ENCODE measurements around the gene XIRP2. TPM values are rescaled to one million over a fixed set of nuclear protein-coding genes. Genes with fewer than 3 reads are reported as not detected.
"Not testable (repeated sequence)": the region's sequence is repeated elsewhere in the genome, so short reads cannot be mapped to it uniquely, and the experiment has no call there.

The XIRP2 gene
- total RNA-seq, 1 donor, result 0.10 TPM

GRCh38 chr2:166972418-166972817 is 84.1 kb downstream of the XIRP2 start:
- no peaks in the 10 kb centered on the region for H3K27me3 ChIP-seq (ENCODE audit: insufficient read depth, low read length)
- no peaks in the 10 kb centered on the region for H3K9me3 ChIP-seq (ENCODE audit: low read depth, low read length)

GRCh38 chr2:166984188-166984587 is 95.9 kb downstream of the XIRP2 start:
- no peaks in the 10 kb centered on the region for H3K4me1 ChIP-seq (ENCODE audit: insufficient read depth, low read length)
- H3K27me3 ChIP-seq (ENCODE audit: insufficient read depth, low read length), result no peaks in the 10 kb centered on the region
- peaks cover 19% of the 10 kb centered on the region for H3K9me3 ChIP-seq (ENCODE audit: low read depth, low read length)
- no peak overlapping the region for H3K4me3 ChIP-seq (ENCODE audit: low read length)

More at GRCh38 chr2:166972418-166972817, 84.1 kb downstream of the XIRP2 start:
- no peaks in the 10 kb centered on the region for H3K4me1 ChIP-seq (ENCODE audit: insufficient read depth, low read length)
- no peak overlapping the region for H3K4me3 ChIP-seq (ENCODE audit: low read length)

GRCh38 chr2:166984797-166985196 is 96.5 kb downstream of the XIRP2 start:
- no peaks in the 10 kb centered on the region for H3K27me3 ChIP-seq (ENCODE audit: insufficient read depth, low read length)
- no peaks in the 10 kb centered on the region for H3K4me1 ChIP-seq (ENCODE audit: insufficient read depth, low read length)
- H3K9me3 ChIP-seq (ENCODE audit: low read depth, low read length), result peaks cover 13% of the 10 kb centered on the region
- no peak overlapping the region for H3K4me3 ChIP-seq (ENCODE audit: low read length)

GRCh38 chr2:166994588-166995336 is 106.5 kb downstream of the XIRP2 start:
- Histone ChIP-seq H3K4me3 (ENCODE audit: low read length) (no peak overlapping the region), H3K27me3 (ENCODE audit: insufficient read depth, low read length) (no peaks in the 10 kb centered on the region), H3K4me1 (ENCODE audit: insufficient read depth, low read length) (no peaks in the 10 kb centered on the region), H3K9me3 (ENCODE audit: low read depth, low read length) (no peaks in the 10 kb centered on the region)

- Histone ChIP-seq H3K4me3 (ENCODE audit: low read length) (no peak overlapping the region), H3K9me3 (ENCODE audit: low read depth, low read length) (no peaks in the 10 kb centered on the region), H3K27me3 (ENCODE audit: insufficient read depth, low read length) (no peaks in the 10 kb centered on the region), H3K4me1 (ENCODE audit: insufficient read depth, low read length) (no peaks in the 10 kb centered on the region)
These were observed 108.2 kb downstream of the XIRP2 start for GRCh38 chr2:166996465-166996864.

GRCh38 chr2:167001165-167001564 is 112.9 kb downstream of the XIRP2 start:
- no peak overlapping the region for H3K4me3 ChIP-seq (ENCODE audit: low read length)
- no peaks in the 10 kb centered on the region for H3K9me3 ChIP-seq (ENCODE audit: low read depth, low read length)
- no peaks in the 10 kb centered on the region for H3K4me1 ChIP-seq (ENCODE audit: insufficient read depth, low read length)
- no peaks in the 10 kb centered on the region for H3K27me3 ChIP-seq (ENCODE audit: insufficient read depth, low read length)

- no peaks in the 10 kb centered on the region for H3K9me3 ChIP-seq (ENCODE audit: low read depth, low read length)
- H3K4me3 ChIP-seq (ENCODE audit: low read length), result no peak overlapping the region
- no peaks in the 10 kb centered on the region for H3K27me3 ChIP-seq (ENCODE audit: insufficient read depth, low read length)
- no peaks in the 10 kb centered on the region for H3K4me1 ChIP-seq (ENCODE audit: insufficient read depth, low read length)
These were observed 116.8 kb downstream of the XIRP2 start for GRCh38 chr2:167005096-167005495.

GRCh38 chr2:167013227-167013626 is 124.9 kb downstream of the XIRP2 start:
- H3K27me3 ChIP-seq (ENCODE audit: insufficient read depth, low read length), result no peaks in the 10 kb centered on the region
- H3K4me1 ChIP-seq (ENCODE audit: insufficient read depth, low read length), result no peaks in the 10 kb centered on the region
- H3K4me3 ChIP-seq (ENCODE audit: low read length), result no peak overlapping the region
- H3K9me3 ChIP-seq (ENCODE audit: low read depth, low read length), result peaks cover 5% of the 10 kb centered on the region

GRCh38 chr2:167015806-167016205 is 127.5 kb downstream of the XIRP2 start:
- no peak overlapping the region for H3K4me3 ChIP-seq (ENCODE audit: low read length)
- no peaks in the 10 kb centered on the region for H3K27me3 ChIP-seq (ENCODE audit: insufficient read depth, low read length)
- H3K4me1 ChIP-seq (ENCODE audit: insufficient read depth, low read length), result no peaks in the 10 kb centered on the region
- H3K9me3 ChIP-seq (ENCODE audit: low read depth, low read length), result peaks cover 5% of the 10 kb centered on the region

- H3K9me3 ChIP-seq (ENCODE audit: low read depth, low read length), result peaks cover 5% of the 10 kb centered on the region
- no peaks in the 10 kb centered on the region for H3K4me1 ChIP-seq (ENCODE audit: insufficient read depth, low read length)
- H3K27me3 ChIP-seq (ENCODE audit: insufficient read depth, low read length), result no peaks in the 10 kb centered on the region
- no peak overlapping the region for H3K4me3 ChIP-seq (ENCODE audit: low read length)
These were observed 128.7 kb downstream of the XIRP2 start for GRCh38 chr2:167017021-167017420.

- H3K4me1 ChIP-seq (ENCODE audit: insufficient read depth, low read length), result no peaks in the 10 kb centered on the region
- no peaks in the 10 kb centered on the region for H3K27me3 ChIP-seq (ENCODE audit: insufficient read depth, low read length)
- no peaks in the 10 kb centered on the region for H3K9me3 ChIP-seq (ENCODE audit: low read depth, low read length)
- H3K4me3 ChIP-seq (ENCODE audit: low read length), result no peak overlapping the region
These were observed 130.3 kb downstream of the XIRP2 start for GRCh38 chr2:167018590-167018989.

- Histone ChIP-seq H3K27me3 (ENCODE audit: insufficient read depth, low read length) (no peaks in the 10 kb centered on the region), H3K4me3 (ENCODE audit: low read length) (no peak overlapping the region), H3K4me1 (ENCODE audit: insufficient read depth, low read length) (no peaks in the 10 kb centered on the region)
These were observed 140.2 kb downstream of the XIRP2 start for GRCh38 chr2:167028503-167028902.

GRCh38 chr2:167034976-167035375 is 146.7 kb downstream of the XIRP2 start:
- not testable (repeated sequence) for H3K9me3 ChIP-seq (ENCODE audit: low read depth, low read length); H3K27me3 ChIP-seq (ENCODE audit: insufficient read depth, low read length); H3K4me3 ChIP-seq (ENCODE audit: low read length); H3K4me1 ChIP-seq (ENCODE audit: insufficient read depth, low read length)

More at GRCh38 chr2:167028503-167028902, 140.2 kb downstream of the XIRP2 start:
- H3K9me3 ChIP-seq (ENCODE audit: low read depth, low read length), result peaks cover 2% of the 10 kb centered on the region

GRCh38 chr2:167048829-167049228 is 160.5 kb downstream of the XIRP2 start:
- H3K4me1 ChIP-seq (ENCODE audit: insufficient read depth, low read length), result no peaks in the 10 kb centered on the region
- H3K4me3 ChIP-seq (ENCODE audit: low read length), result no peak overlapping the region
- H3K9me3 ChIP-seq (ENCODE audit: low read depth, low read length), result peaks cover 3% of the 10 kb centered on the region
- no peaks in the 10 kb centered on the region for H3K27me3 ChIP-seq (ENCODE audit: insufficient read depth, low read length)

- Histone ChIP-seq H3K9me3 (ENCODE audit: low read depth, low read length) (no peaks in the 10 kb centered on the region), H3K27me3 (ENCODE audit: insufficient read depth, low read length) (no peaks in the 10 kb centered on the region), H3K4me3 (ENCODE audit: low read length) (no peak overlapping the region), H3K4me1 (ENCODE audit: insufficient read depth, low read length) (no peaks in the 10 kb centered on the region)
These were observed 161.4 kb downstream of the XIRP2 start for GRCh38 chr2:167049659-167050058.

GRCh38 chr2:167052825-167053224 is 164.5 kb downstream of the XIRP2 start:
- no peaks in the 10 kb centered on the region for H3K4me1 ChIP-seq (ENCODE audit: insufficient read depth, low read length)
- H3K27me3 ChIP-seq (ENCODE audit: insufficient read depth, low read length), result no peaks in the 10 kb centered on the region
- no peaks in the 10 kb centered on the region for H3K9me3 ChIP-seq (ENCODE audit: low read depth, low read length)

More at GRCh38 chr2:167052825-167053224, 164.5 kb downstream of the XIRP2 start:
- H3K4me3 ChIP-seq (ENCODE audit: low read length), result no peak overlapping the region

Data from mononuclear cell (primary cell).